ENCODE measurements around the gene PAIP2B. TPM values are rescaled to one million over a fixed set of nuclear protein-coding genes. Genes with fewer than 3 reads are reported as not detected.
A peak's percentile ranks its signal among the peaks of the same experiment; 100 is the strongest.
"Not testable (repeated sequence)": the region's sequence is repeated elsewhere in the genome, so short reads cannot be mapped to it uniquely, and the experiment has no call there.

PAIP2B gene
- total RNA-seq, 1 donor from 2014 or later, result 17.1 TPM

- H3K4me1 Mint-ChIP-seq, result peaks cover 9% of the 10 kb centered on the region
- H3K9me3 Mint-ChIP-seq, result no peaks in the 10 kb centered on the region
- peaks cover 11% of the 10 kb centered on the region for H3F3A ChIP-seq (ENCODE audit: low read depth)
- no peak for DNase-seq (ENCODE audit: low spot score)
- peaks cover 6% of the 10 kb centered on the region for H3K27me3 Mint-ChIP-seq (ENCODE audit: insufficient read depth, low read depth)
- TF ChIP-seq CTCF (IDR thresholded peaks at IDR 0.05) (no peak), EZH2phosphoT487 (IDR thresholded peaks at IDR 0.05) (no peak), EZH2 (IDR thresholded peaks at IDR 0.05) (no peak)
- H3K36me3 Mint-ChIP-seq, result no peaks in the 10 kb centered on the region
- no peak overlapping the region for H3K4me3 Mint-ChIP-seq
- H3K4me2 ChIP-seq, result no peak overlapping the region
- H3K4me3 ChIP-seq, result no peak overlapping the region
- H3K27ac ChIP-seq, result no peak overlapping the region
- H3K27me3 ChIP-seq, result no peaks in the 10 kb centered on the region
- H3K9me3 ChIP-seq (ENCODE audit: low read depth), result no peaks in the 10 kb centered on the region
- H3K9ac ChIP-seq, result no peak overlapping the region
- H3K4me1 ChIP-seq, result peaks cover 6% of the 10 kb centered on the region
- H3K36me3 ChIP-seq, result no peaks in the 10 kb centered on the region
- H3K79me2 ChIP-seq (ENCODE audit: low read depth), result no peaks in the 10 kb centered on the region
- no peak overlapping the region for H2AFZ ChIP-seq (replicated peaks)
- H3K27ac Mint-ChIP-seq, result no peak overlapping the region
- H4K20me1 ChIP-seq (ENCODE audit: low read depth), result no peaks in the 10 kb centered on the region
Measured at GRCh38 chr2:71240794-71241193, 13.9 kb upstream of the PAIP2B start.

GRCh38 chr2:71238089-71238488 lies 11.2 kb upstream of the PAIP2B start:
- H3K27ac ChIP-seq, result no peak overlapping the region
- no peaks in the 10 kb centered on the region for H3K36me3 ChIP-seq
- Mint-ChIP-seq H3K9me3 (peaks cover 7% of the 10 kb centered on the region), H3K36me3 (peaks cover 2% of the 10 kb centered on the region), H3K4me3 (no peak overlapping the region), H3K27ac (no peak overlapping the region), H3K27me3 (ENCODE audit: insufficient read depth, low read depth) (peaks cover 10% of the 10 kb centered on the region), H3K4me1 (peaks cover 12% of the 10 kb centered on the region)
- H3F3A ChIP-seq (ENCODE audit: low read depth), result peaks cover 21% of the 10 kb centered on the region
- H3K9ac ChIP-seq, result no peak overlapping the region
- H3K4me1 ChIP-seq, result peaks cover 12% of the 10 kb centered on the region
- H2AFZ ChIP-seq (replicated peaks), result no peak overlapping the region
- no peak for DNase-seq (ENCODE audit: low spot score)
- H3K9me3 ChIP-seq (ENCODE audit: low read depth), result peaks cover 4% of the 10 kb centered on the region
- H3K27me3 ChIP-seq, result no peaks in the 10 kb centered on the region
- no peak overlapping the region for H3K4me2 ChIP-seq
- TF ChIP-seq EZH2phosphoT487 (IDR thresholded peaks at IDR 0.05) (no peak), EZH2 (IDR thresholded peaks at IDR 0.05) (no peak), CTCF (IDR thresholded peaks at IDR 0.05) (no peak)
- H3K4me3 ChIP-seq, result no peak overlapping the region
- H3K79me2 ChIP-seq (ENCODE audit: low read depth), result no peaks in the 10 kb centered on the region
- no peaks in the 10 kb centered on the region for H4K20me1 ChIP-seq (ENCODE audit: low read depth)

GRCh38 chr2:71235930-71236587 lies 9.2 kb upstream of the PAIP2B start:
- Histone ChIP-seq H3K9ac (no peak overlapping the region), H3K4me3 (no peak overlapping the region), H3K36me3 (no peaks in the 10 kb centered on the region), H3K27me3 (no peaks in the 10 kb centered on the region), H3K4me2 (peak overlapping the region; percentile 31), H3K27ac (peak overlapping the region; percentile 46), H3K4me1 (peaks cover 12% of the 10 kb centered on the region), H3K79me2 (ENCODE audit: low read depth) (no peaks in the 10 kb centered on the region), H3K9me3 (ENCODE audit: low read depth) (peaks cover 4% of the 10 kb centered on the region), H4K20me1 (ENCODE audit: low read depth) (no peaks in the 10 kb centered on the region), H2AFZ (replicated peaks) (no peak overlapping the region), H3F3A (ENCODE audit: low read depth) (peaks cover 21% of the 10 kb centered on the region)
- H3K27ac Mint-ChIP-seq, result no peak overlapping the region
- H3K27me3 Mint-ChIP-seq (ENCODE audit: insufficient read depth, low read depth), result peaks cover 11% of the 10 kb centered on the region
- H3K4me1 Mint-ChIP-seq, result peaks cover 12% of the 10 kb centered on the region
- H3K4me3 Mint-ChIP-seq, result no peak overlapping the region
- TF ChIP-seq EZH2phosphoT487 (IDR thresholded peaks at IDR 0.05) (no peak), CTCF (IDR thresholded peaks at IDR 0.05) (no peak), EZH2 (IDR thresholded peaks at IDR 0.05) (no peak)
- DNase-seq (ENCODE audit: low spot score), result peak; percentile 81
- peaks cover 15% of the 10 kb centered on the region for H3K9me3 Mint-ChIP-seq
- H3K36me3 Mint-ChIP-seq, result peaks cover 2% of the 10 kb centered on the region

GRCh38 chr2:71233072-71233471 lies 6.2 kb upstream of the PAIP2B start:
- not testable (repeated sequence) for H3K27ac Mint-ChIP-seq

More at GRCh38 chr2:71233072-71233471, 6.2 kb upstream of the PAIP2B start:
- H4K20me1 ChIP-seq (ENCODE audit: low read depth); H3K27me3 ChIP-seq; H3K9me3 ChIP-seq (ENCODE audit: low read depth); H3K4me3 ChIP-seq; H2AFZ ChIP-seq (replicated peaks); H3K79me2 ChIP-seq (ENCODE audit: low read depth); H3K36me3 Mint-ChIP-seq; H3K9ac ChIP-seq; H3K4me3 Mint-ChIP-seq; H3K27ac ChIP-seq; H3K4me1 Mint-ChIP-seq; H3K4me2 ChIP-seq; H3K36me3 ChIP-seq; H3K27me3 Mint-ChIP-seq (ENCODE audit: insufficient read depth, low read depth); DNase-seq (ENCODE audit: low spot score): not testable (repeated sequence)
- Histone ChIP-seq H3F3A (ENCODE audit: low read depth) (peaks cover 21% of the 10 kb centered on the region), H3K4me1 (peaks cover 12% of the 10 kb centered on the region)
- H3K9me3 Mint-ChIP-seq, result peaks cover 15% of the 10 kb centered on the region
